Measurements from ENCODE around the gene SYT1. TPM values are rescaled to one million over a fixed set of nuclear protein-coding genes. Genes with fewer than 3 reads are reported as not detected.

The SYT1 gene
- total and polyA plus RNA-seq, 2 donors (not counting 3 experiments of a cell fraction or from before 2014, with no cell fraction given): 3.2 to 15.3 TPM

DNA sequence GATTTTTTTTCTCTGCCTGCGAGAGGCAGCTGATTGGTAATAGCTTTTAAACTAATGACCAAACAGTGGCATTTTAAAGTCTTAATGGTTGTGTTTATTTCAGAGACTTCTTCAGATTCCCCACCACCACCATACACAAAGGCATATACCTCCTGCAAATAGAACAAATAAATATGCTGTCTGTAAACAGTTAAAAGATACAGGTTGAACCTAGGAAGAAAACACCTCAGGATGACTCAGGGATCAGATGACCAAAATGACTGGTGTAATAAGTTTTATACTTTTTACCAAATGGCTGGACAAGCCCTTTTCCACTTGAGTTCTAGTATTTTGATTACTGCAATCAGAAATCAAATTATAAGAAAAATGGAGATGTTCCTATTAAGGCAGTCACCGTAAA, 462.1 kb downstream of the SYT1 start:
- H3K27me3 ChIP-seq (ENCODE audit: control insufficient read depth in 2 of 2, insufficient read depth in 2 of 2, low read length in 2 of 2): no peaks in the 10 kb centered on the region
- no peak overlapping the region for H3K9ac ChIP-seq (replicated peaks; ENCODE audit: extremely low read depth, insufficient read depth, low read length)
- no peaks in the 10 kb centered on the region for H3K9me1 ChIP-seq (replicated peaks; ENCODE audit: control insufficient read depth, extremely low read depth, insufficient read depth, low read length)
- no TSS peak for BruUV-seq (replicated peaks)
- ChIA-PET CTCF (interaction anchor here (1.5 kb wide), 1 partner anchor 11 kb away, joined by 8 read pairs; no protein-coding TSS in a partner anchor), POLR2A (no interaction called here)
- H3K4me3 ChIP-seq (replicated peaks in 1 of 3; ENCODE audit: insufficient read depth in 1 of 3, low read depth in 1 of 3, low read length in 3 of 3): no peak overlapping the region
- H3K27ac ChIP-seq (ENCODE audit: insufficient read depth, low read depth, low read length): no peak overlapping the region
- H3K4me2 ChIP-seq (ENCODE audit: insufficient read depth, low read length): no peak overlapping the region
- FAIRE-seq (no peak), DNase-seq (ENCODE audit: low read depth, low spot score) (no peak)
- no peaks in the 10 kb centered on the region for H4K20me1 ChIP-seq (replicated peaks; ENCODE audit: control insufficient read depth, extremely low read depth, insufficient read depth, low read length)
- intact Hi-C loops (cut with micrococcal nuclease): no loop called here
- peaks cover 5% of the 10 kb centered on the region for H3K4me1 ChIP-seq (ENCODE audit: control insufficient read depth, extremely low read depth, insufficient read depth, low read length)
- no peaks in the 10 kb centered on the region for H3K9me3 ChIP-seq (replicated peaks; ENCODE audit: control insufficient read depth, insufficient read depth, low read length)
- no peak overlapping the region for H2AFZ ChIP-seq (ENCODE audit: low read depth, low read length)
- H3K36me3 ChIP-seq (ENCODE audit: control insufficient read depth in 2 of 2, extremely low read depth in 1 of 2, insufficient read depth in 2 of 2, low read length in 2 of 2): no peaks in the 10 kb centered on the region
- TF ChIP-seq EZH2 (IDR thresholded peaks at IDR 0.05; ENCODE audit: borderline replicate concordance, low read depth, low read length, severe bottlenecking): no peak
- TF ChIP-seq GATA2 (IDR thresholded peaks at IDR 0.05; ENCODE audit: insufficient read depth, insufficient read length, low read depth, low read length): no peak
- TF ChIP-seq FOS (IDR thresholded peaks at IDR 0.05; ENCODE audit: borderline replicate concordance, insufficient read depth, low read length): no peak
- TF ChIP-seq POLR2AphosphoS5 (IDR thresholded peaks at IDR 0.05; ENCODE audit: insufficient read depth, low read depth, low read length): no peak
- TF ChIP-seq, protein P1, sequence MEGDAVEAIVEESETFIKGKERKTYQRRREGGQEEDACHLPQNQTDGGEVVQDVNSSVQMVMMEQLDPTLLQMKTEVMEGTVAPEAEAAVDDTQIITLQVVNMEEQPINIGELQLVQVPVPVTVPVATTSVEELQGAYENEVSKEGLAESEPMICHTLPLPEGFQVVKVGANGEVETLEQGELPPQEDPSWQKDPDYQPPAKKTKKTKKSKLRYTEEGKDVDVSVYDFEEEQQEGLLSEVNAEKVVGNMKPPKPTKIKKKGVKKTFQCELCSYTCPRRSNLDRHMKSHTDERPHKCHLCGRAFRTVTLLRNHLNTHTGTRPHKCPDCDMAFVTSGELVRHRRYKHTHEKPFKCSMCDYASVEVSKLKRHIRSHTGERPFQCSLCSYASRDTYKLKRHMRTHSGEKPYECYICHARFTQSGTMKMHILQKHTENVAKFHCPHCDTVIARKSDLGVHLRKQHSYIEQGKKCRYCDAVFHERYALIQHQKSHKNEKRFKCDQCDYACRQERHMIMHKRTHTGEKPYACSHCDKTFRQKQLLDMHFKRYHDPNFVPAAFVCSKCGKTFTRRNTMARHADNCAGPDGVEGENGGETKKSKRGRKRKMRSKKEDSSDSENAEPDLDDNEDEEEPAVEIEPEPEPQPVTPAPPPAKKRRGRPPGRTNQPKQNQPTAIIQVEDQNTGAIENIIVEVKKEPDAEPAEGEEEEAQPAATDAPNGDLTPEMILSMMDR (IDR thresholded peaks at IDR 0.05; ENCODE audit: extremely low read depth in 1 of 2, insufficient read depth in 1 of 2, low read depth in 1 of 2, low read length in 2 of 2): no peak
- dilution Hi-C loops (cut with MboI; ENCODE audit: extremely low pct_ligation_motif_present, low sequenced_read_pairs): no loop called here
- H3K79me2 ChIP-seq (ENCODE audit: control insufficient read depth, insufficient read depth, low read length): no peaks in the 10 kb centered on the region

- no peak overlapping the region for H3K9ac ChIP-seq (replicated peaks; ENCODE audit: extremely low read depth, insufficient read depth, low read length)
- TF ChIP-seq EZH2 (IDR thresholded peaks at IDR 0.05; ENCODE audit: borderline replicate concordance, low read depth, low read length, severe bottlenecking) (no peak), MYC (IDR thresholded peaks at IDR 0.05; ENCODE audit: low read depth, low read length) (no peak), FOS (IDR thresholded peaks at IDR 0.05; ENCODE audit: borderline replicate concordance, insufficient read depth, low read length) (no peak), GATA2 (IDR thresholded peaks at IDR 0.05; ENCODE audit: insufficient read depth, insufficient read length, low read depth, low read length) (no peak), MAX (IDR thresholded peaks at IDR 0.05; ENCODE audit: insufficient read depth, insufficient read length) (no peak), POLR2A (IDR thresholded peaks at IDR 0.05; ENCODE audit: low read depth, low read length) (no peak), JUN (IDR thresholded peaks at IDR 0.05; ENCODE audit: borderline replicate concordance, insufficient read depth, insufficient read length, low read depth) (no peak), POLR2AphosphoS5 (IDR thresholded peaks at IDR 0.05; ENCODE audit: insufficient read depth, low read depth, low read length) (no peak)
- TF ChIP-seq, protein P1 (IDR thresholded peaks at IDR 0.05; ENCODE audit: extremely low read depth in 1 of 2, insufficient read depth in 1 of 2, low read depth in 1 of 2, low read length in 2 of 2): no peak
- CTCF ChIA-PET: no interaction called here
- POLR2A ChIA-PET: no interaction called here
- no peaks in the 10 kb centered on the region for H4K20me1 ChIP-seq (replicated peaks; ENCODE audit: control insufficient read depth, extremely low read depth, insufficient read depth, low read length)
- no peak overlapping the region for H3K4me2 ChIP-seq (ENCODE audit: insufficient read depth, low read length)
- dilution Hi-C loops (cut with MboI; ENCODE audit: extremely low pct_ligation_motif_present, low sequenced_read_pairs): no loop called here
- no peaks in the 10 kb centered on the region for H3K27me3 ChIP-seq (ENCODE audit: control insufficient read depth in 2 of 2, insufficient read depth in 2 of 2, low read length in 2 of 2)
- no peak overlapping the region for H3K27ac ChIP-seq (ENCODE audit: insufficient read depth, low read depth, low read length)
- H3K9me3 ChIP-seq (replicated peaks; ENCODE audit: control insufficient read depth, insufficient read depth, low read length): no peaks in the 10 kb centered on the region
- H3K9me1 ChIP-seq (replicated peaks; ENCODE audit: control insufficient read depth, extremely low read depth, insufficient read depth, low read length): no peaks in the 10 kb centered on the region
- no peaks in the 10 kb centered on the region for H3K36me3 ChIP-seq (ENCODE audit: control insufficient read depth in 2 of 2, extremely low read depth in 1 of 2, insufficient read depth in 2 of 2, low read length in 2 of 2)
- intact Hi-C loops (cut with micrococcal nuclease): no loop called here
- DNase-seq (ENCODE audit: low read depth, low spot score) (no peak), FAIRE-seq (no peak)
- H3K4me1 ChIP-seq (ENCODE audit: control insufficient read depth, extremely low read depth, insufficient read depth, low read length): peaks cover 5% of the 10 kb centered on the region
- H3K4me3 ChIP-seq (replicated peaks in 1 of 3; ENCODE audit: insufficient read depth in 1 of 3, low read depth in 1 of 3, low read length in 3 of 3): no peak overlapping the region
- BruUV-seq (replicated peaks): no TSS peak
- no peak overlapping the region for H2AFZ ChIP-seq (ENCODE audit: low read depth, low read length)
- no peaks in the 10 kb centered on the region for H3K79me2 ChIP-seq (ENCODE audit: control insufficient read depth, insufficient read depth, low read length)
Observed at GRCh38 chr12:79327465-79327864, 462.9 kb downstream of the SYT1 start.

Data from endothelial cell of umbilical vein (primary cell).